ENCODE measurements around the gene DVL1. TPM values are rescaled to one million over a fixed set of nuclear protein-coding genes. Genes with fewer than 3 reads are reported as not detected.

DVL1 gene
- total RNA-seq, 1 donor from 2014 or later: 55.0 TPM

GRCh38 chr1:1366699-1367066, 17.5 kb upstream of the DVL1 start:
- peaks cover 4% of the 10 kb centered on the region for H3K4me1 Mint-ChIP-seq (ENCODE audit: low read depth, unreplicated experiment)
- H3K4me3 ChIP-seq (ENCODE audit: insufficient read depth, low read depth, low read length): no peak overlapping the region
- no peak overlapping the region for H3K27ac Mint-ChIP-seq (ENCODE audit: unreplicated experiment)

DNA sequence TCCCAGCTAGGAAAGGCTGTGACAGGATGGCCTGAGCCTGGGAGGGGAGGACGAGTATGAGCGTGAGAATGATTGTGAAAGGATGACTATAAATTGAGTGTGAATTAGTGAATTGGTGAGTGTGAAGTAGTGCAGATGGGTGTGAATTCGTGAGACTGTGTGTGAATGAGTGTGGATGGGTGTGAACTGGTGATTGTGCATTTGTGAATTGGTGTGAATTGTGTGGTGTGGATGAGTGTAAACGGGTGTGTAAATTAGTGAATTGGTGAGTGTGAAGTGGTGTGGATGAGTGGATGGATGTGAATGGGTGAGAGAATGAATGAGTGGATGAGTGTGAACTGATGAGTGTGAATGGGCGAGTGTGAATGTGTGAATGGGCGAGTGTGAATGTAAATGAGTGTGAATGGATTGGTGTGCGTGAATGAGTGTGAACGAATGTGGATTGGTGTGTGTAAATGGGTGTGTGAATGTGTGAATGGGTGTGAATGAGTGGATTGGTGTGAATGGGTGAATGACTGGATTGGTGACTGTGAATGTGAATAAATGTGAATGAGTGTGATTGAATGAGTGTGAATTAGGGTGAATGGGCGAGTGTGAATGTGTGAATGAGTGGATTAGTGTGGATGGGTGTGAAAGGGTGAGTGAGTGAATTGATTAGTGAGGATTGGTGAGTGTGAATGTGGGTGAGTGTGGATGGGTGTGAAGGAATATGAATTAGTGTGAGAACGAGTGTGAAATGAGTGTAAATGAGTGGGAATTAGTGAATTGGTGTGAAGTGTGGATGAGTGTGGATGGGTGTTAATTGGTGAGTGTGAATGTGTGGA, 16.9 kb upstream of the DVL1 start:
- Histone ChIP-seq H3K4me1 (ENCODE audit: insufficient read depth, low read length) (peaks cover 12% of the 10 kb centered on the region), H3K27me3 (ENCODE audit: insufficient read depth, low read length) (no peaks in the 10 kb centered on the region), H3K27ac (ENCODE audit: low read depth, low read length) (no peak overlapping the region), H3K79me2 (ENCODE audit: insufficient read depth, low read length) (no peaks in the 10 kb centered on the region), H3K4me2 (ENCODE audit: low read length) (no peak overlapping the region), H3K36me3 (ENCODE audit: insufficient read depth, low read length) (no peaks in the 10 kb centered on the region), H2AFZ (ENCODE audit: low read depth, low read length) (no peak overlapping the region), H3K4me3 (ENCODE audit: insufficient read depth, low read depth, low read length) (no peak overlapping the region), H3K9me3 (ENCODE audit: insufficient read depth, low read depth, low read length) (peaks cover 8% of the 10 kb centered on the region), H3K9ac (ENCODE audit: low read length) (no peak overlapping the region), H4K20me1 (ENCODE audit: insufficient read depth, low read length) (no peaks in the 10 kb centered on the region)
- no peak overlapping the region for H3K4me3 Mint-ChIP-seq (ENCODE audit: unreplicated experiment)
- no peak overlapping the region for H3K27ac Mint-ChIP-seq (ENCODE audit: unreplicated experiment)
- FAIRE-seq: peak; percentile 5
- no peaks in the 10 kb centered on the region for H3K27me3 Mint-ChIP-seq (ENCODE audit: low read depth, unreplicated experiment)
- no peaks in the 10 kb centered on the region for H3K9me3 Mint-ChIP-seq (ENCODE audit: unreplicated experiment)
- peaks cover 4% of the 10 kb centered on the region for H3K4me1 Mint-ChIP-seq (ENCODE audit: low read depth, unreplicated experiment)
- H3K36me3 Mint-ChIP-seq (ENCODE audit: low read depth, unreplicated experiment): peaks cover 4% of the 10 kb centered on the region
- no peak for TF ChIP-seq EZH2 (IDR thresholded peaks at IDR 0.05; ENCODE audit: insufficient read depth, low read length)
- no peak for TF ChIP-seq CTCF (IDR thresholded peaks at IDR 0.05; ENCODE audit: insufficient read depth, low read depth, low read length)
- no peak for DNase-seq (ENCODE audit: low read depth)

More at GRCh38 chr1:1366699-1367066, 17.5 kb upstream of the DVL1 start:
- Histone ChIP-seq H3K4me1 (ENCODE audit: insufficient read depth, low read length) (peaks cover 9% of the 10 kb centered on the region), H3K9ac (ENCODE audit: low read length) (no peak overlapping the region), H4K20me1 (ENCODE audit: insufficient read depth, low read length) (peaks cover 5% of the 10 kb centered on the region), H3K9me3 (ENCODE audit: insufficient read depth, low read depth, low read length) (peaks cover 8% of the 10 kb centered on the region), H3K79me2 (ENCODE audit: insufficient read depth, low read length) (peaks cover 4% of the 10 kb centered on the region), H3K4me2 (ENCODE audit: low read length) (no peak overlapping the region), H3K27ac (ENCODE audit: low read depth, low read length) (no peak overlapping the region), H2AFZ (ENCODE audit: low read depth, low read length) (no peak overlapping the region), H3K36me3 (ENCODE audit: insufficient read depth, low read length) (no peaks in the 10 kb centered on the region), H3K27me3 (ENCODE audit: insufficient read depth, low read length) (no peaks in the 10 kb centered on the region)
- Mint-ChIP-seq H3K36me3 (ENCODE audit: low read depth, unreplicated experiment) (peaks cover 4% of the 10 kb centered on the region), H3K27me3 (ENCODE audit: low read depth, unreplicated experiment) (no peaks in the 10 kb centered on the region), H3K9me3 (ENCODE audit: unreplicated experiment) (no peaks in the 10 kb centered on the region), H3K4me3 (ENCODE audit: unreplicated experiment) (no peak overlapping the region)
- DNase-seq (ENCODE audit: low read depth) (peak; percentile 14), FAIRE-seq (no peak)
- TF ChIP-seq CTCF (IDR thresholded peaks at IDR 0.05; ENCODE audit: insufficient read depth, low read depth, low read length) (no peak), EZH2 (IDR thresholded peaks at IDR 0.05; ENCODE audit: insufficient read depth, low read length) (no peak)

- no peaks in the 10 kb centered on the region for H3K9me3 Mint-ChIP-seq (ENCODE audit: unreplicated experiment)
Measured at GRCh38 chr1:1364266-1364665, 15.0 kb upstream of the DVL1 start.

More at GRCh38 chr1:1364266-1364665, 15.0 kb upstream of the DVL1 start:
- Histone ChIP-seq H3K4me2 (ENCODE audit: low read length) (no peak overlapping the region), H3K27ac (ENCODE audit: low read depth, low read length) (no peak overlapping the region), H3K9me3 (ENCODE audit: insufficient read depth, low read depth, low read length) (peaks cover 8% of the 10 kb centered on the region), H2AFZ (ENCODE audit: low read depth, low read length) (no peak overlapping the region), H4K20me1 (ENCODE audit: insufficient read depth, low read length) (no peaks in the 10 kb centered on the region), H3K9ac (ENCODE audit: low read length) (no peak overlapping the region), H3K4me3 (ENCODE audit: insufficient read depth, low read depth, low read length) (no peak overlapping the region), H3K79me2 (ENCODE audit: insufficient read depth, low read length) (no peaks in the 10 kb centered on the region), H3K27me3 (ENCODE audit: insufficient read depth, low read length) (no peaks in the 10 kb centered on the region), H3K36me3 (ENCODE audit: insufficient read depth, low read length) (no peaks in the 10 kb centered on the region), H3K4me1 (ENCODE audit: insufficient read depth, low read length) (peaks cover 31% of the 10 kb centered on the region)
- Mint-ChIP-seq H3K27me3 (ENCODE audit: low read depth, unreplicated experiment) (no peaks in the 10 kb centered on the region), H3K4me1 (ENCODE audit: low read depth, unreplicated experiment) (peaks cover 16% of the 10 kb centered on the region), H3K36me3 (ENCODE audit: low read depth, unreplicated experiment) (peaks cover 4% of the 10 kb centered on the region), H3K4me3 (ENCODE audit: unreplicated experiment) (no peak overlapping the region), H3K27ac (ENCODE audit: unreplicated experiment) (no peak overlapping the region)
- no peak for DNase-seq (ENCODE audit: low read depth)
- TF ChIP-seq CTCF (IDR thresholded peaks at IDR 0.05; ENCODE audit: insufficient read depth, low read depth, low read length) (no peak), EZH2 (IDR thresholded peaks at IDR 0.05; ENCODE audit: insufficient read depth, low read length) (no peak)
- no peak for FAIRE-seq
